CD4-positive, alpha-beta T cell treated with Interleukin-6 for 4 hours (primary cell): ENCODE measurements around the gene FERMT3.

ENCODE experiments used
- DNase-seq: peaks from one replicate; pipeline ENCODE4 v3.0.0-alpha.2; 2020; ENCODE audit warnings: mixed read lengths

Gene FERMT3

DNA sequence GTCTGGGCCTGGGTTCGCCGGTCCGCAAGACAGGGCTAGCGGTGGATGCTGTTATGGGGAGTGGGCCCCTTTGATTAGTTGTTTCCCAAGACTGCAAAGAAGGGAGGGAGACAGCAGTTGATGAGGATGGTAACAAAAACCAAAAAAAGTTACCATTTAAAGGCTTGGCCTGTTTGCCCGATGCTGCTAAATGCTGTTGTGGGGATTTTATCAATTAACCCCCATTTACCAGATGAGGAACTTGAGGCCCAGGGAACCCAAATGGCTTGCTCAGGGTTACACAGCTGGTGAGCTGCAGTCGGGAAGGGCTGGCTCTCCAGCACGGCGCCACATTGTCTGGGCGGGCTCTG lies 16.1 kb downstream of the FERMT3 start:
- no peak for DNase-seq

DNA sequence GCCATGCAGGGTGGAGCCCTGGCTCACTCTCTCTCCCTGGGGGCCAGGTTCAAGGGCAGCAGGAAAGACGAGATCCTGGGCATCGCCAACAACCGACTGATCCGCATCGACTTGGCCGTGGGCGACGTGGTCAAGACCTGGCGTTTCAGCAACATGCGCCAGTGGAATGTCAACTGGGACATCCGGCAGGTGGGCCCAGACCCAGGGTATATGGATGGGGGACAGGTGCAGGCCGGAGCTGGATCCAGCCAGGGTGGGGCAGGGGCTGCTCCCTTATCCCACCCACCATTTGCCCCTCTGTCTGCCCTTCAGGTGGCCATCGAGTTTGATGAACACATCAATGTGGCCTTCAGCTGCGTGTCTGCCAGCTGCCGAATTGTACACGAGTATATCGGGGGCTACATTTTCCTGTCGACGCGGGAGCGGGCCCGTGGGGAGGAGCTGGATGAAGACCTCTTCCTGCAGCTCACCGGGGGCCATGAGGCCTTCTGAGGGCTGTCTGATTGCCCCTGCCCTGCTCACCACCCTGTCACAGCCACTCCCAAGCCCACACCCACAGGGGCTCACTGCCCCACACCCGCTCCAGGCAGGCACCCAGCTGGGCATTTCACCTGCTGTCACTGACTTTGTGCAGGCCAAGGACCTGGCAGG lies 16.6 kb downstream of the FERMT3 start:
- no peak for DNase-seq

DNA sequence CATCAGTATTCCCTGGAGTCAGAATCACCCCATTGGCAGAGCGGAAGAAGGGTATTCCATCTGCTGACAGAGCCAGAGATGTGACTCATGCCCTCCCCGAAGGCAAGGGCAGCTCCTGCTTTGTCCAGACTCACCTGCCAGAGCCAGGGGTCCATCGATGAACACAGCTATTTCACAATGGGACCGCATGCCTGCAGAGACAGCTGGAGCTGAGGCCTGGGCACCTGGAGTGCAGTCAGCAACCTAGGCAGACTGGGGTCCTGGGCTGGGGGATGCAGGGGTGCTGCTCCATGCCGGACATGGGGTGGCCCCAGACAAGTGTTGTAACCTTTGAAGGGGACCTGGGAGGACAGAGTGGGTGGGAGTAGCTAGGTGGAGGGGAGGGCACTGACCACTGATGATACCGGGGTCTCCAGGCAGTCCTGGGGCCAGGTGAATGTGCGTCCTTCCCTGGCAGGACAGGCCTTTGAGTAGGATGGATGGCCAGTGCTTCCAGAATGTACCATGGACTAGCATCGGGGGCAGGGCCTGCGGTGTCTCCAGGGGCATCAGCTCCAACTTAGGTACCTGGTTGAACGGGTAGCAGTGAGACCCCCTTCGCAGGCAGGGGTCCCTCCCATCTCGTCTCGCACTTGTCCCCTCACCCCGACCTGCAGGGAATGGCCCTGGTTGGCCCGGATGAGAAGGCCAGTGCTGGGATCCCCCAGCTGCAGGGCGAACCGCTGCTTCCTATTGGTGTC lies 17.8 kb downstream of the FERMT3 start:
- DNase-seq, result no peak

DNA sequence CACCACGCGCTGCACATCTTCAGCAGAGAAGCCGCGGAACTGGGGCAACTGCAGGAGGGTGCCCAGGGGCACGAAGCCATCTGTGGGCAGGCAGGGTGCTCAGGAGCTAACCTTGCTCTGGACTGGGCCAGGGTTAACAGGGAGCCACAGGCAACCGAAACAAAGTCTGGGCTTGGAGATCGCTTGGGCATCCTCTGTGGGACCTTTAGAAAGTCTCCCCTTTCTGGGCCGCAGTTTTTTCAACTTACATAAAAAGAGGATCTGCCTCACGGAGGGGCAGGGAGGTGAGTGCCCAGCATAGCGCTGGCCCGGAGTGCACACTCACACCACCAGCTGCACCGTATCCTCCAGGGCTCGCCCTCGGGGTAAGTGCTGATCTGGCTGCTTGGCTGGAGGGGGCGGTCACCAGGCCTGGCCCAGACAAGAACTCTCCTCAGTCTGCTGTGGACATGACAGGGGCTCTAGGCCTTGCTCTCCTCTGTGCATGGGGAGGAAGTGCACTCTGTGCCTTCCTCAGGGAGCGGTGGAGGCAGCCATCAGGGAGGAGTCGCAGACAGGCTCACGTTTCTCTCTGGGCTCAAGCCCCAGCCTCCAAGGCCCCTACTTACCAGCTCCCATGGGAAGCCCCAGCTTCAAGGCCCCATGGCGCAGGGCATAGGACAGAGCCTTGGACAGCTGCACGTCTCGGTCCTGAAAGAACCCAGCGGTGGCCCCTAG lies 18.5 kb downstream of the FERMT3 start:
- no peak for DNase-seq

- DNase-seq, result peak; percentile 95
Measured at GRCh38 chr11:64225608-64226506, 19.3 kb downstream of the FERMT3 start, which contains the start of the genes NUDT22 and TRPT1. Gene NUDT22 (plus strand): TSS chr11:64226274. CDS start chr11:64226653, 379 bp downstream. Gene TRPT1 (minus strand): TSS chr11:64226186. CDS start chr11:64225860, 326 bp downstream.

- DNase-seq, result peak; percentile 71
Measured at GRCh38 chr11:64226507-64227051, 20.1 kb downstream of the FERMT3 start.

DNA sequence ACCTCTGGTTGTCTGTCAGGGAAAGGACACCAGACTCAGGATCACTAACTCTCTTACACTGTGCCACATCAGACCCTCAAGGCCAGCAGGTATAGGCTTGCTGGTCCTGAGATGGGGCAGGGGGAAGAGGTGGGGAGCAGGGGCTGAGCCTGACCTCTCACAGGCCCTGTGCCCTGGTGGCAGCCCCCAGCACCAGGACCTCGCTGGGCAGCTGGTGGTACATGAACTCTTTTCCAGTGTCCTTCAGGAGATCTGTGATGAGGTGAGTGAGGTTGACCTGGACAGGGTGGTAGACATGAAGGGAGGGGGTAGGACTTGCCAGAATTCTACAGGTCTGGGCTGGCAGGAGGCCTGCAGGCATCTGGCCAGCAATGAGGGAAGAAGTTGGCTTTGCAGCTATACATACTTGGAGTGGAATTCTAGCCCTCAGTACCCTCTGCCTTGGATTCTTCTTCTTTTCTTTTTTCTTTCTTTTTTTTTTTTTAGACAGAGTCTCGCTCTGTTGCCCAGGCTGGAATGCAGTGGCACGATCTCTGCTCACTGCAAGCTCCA lies 21.0 kb downstream of the FERMT3 start:
- no peak for DNase-seq

DNA sequence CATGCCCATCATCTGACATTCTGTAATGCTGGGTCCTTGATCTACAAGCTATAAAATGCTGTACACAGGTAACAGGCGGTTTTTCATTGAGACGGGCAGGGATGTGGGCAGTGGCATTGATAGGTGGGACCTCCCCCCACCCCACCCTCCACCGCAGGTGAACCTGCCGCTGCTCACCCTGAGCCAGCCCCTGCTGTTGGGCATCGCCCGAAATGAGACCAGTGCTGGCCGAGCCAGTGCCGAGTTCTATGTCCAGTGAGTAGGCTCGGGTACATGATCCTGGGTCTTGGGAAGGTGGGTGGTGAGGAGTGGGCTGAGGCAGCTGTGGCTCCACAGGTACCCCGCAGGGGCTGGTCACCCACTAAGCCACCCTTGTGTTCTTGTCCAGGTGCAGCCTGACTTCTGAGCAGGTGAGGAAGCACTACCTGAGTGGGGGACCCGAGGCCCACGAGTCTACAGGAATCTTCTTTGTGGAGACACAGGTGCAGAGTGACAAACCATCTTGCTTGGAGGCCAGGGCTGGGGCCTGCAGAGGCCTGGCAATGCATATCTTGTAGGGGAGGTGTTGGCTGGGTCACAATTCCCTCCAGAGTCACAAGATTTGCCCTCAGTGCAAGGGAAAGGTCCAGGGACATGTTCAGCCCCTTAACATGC lies 22.7 kb downstream of the FERMT3 start:
- no peak for DNase-seq

- DNase-seq, result no peak
Measured at GRCh38 chr11:64229744-64230170, 23.2 kb downstream of the FERMT3 start.

GRCh38 chr11:64230171-64230984 lies 23.9 kb downstream of the FERMT3 start, which contains the start of gene DNAJC4:
Gene DNAJC4 (plus strand): TSS chr11:64230548. CDS start chr11:64230855, 307 bp downstream.
- peak; percentile 94 for DNase-seq

DNA sequence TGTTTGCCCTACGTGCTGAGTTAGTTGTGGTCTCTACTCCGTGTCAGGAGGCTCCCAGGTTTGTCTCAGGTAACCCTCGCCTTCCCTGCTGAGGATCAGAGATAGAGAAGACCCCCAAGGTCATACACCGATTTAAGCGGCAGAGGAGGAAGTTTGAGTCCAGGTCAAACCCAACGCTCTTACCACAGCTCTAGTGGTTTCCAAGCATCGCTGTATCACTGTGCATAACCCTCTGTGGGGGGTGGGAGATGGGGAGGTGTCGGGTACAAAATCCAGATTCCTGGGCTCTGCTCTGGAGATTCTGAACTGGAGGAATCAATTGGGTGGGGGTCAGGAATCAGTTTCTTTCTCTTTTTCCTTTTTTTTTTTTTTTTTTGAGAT lies 24.5 kb downstream of the FERMT3 start:
- no peak for DNase-seq

- DNase-seq, result no peak
Measured at GRCh38 chr11:64231546-64231945, 25.0 kb downstream of the FERMT3 start.

- no peak for DNase-seq
Measured at GRCh38 chr11:64232182-64232966, 25.9 kb downstream of the FERMT3 start.

- no peak for DNase-seq
Measured at GRCh38 chr11:64232967-64233315, 26.4 kb downstream of the FERMT3 start.

DNA sequence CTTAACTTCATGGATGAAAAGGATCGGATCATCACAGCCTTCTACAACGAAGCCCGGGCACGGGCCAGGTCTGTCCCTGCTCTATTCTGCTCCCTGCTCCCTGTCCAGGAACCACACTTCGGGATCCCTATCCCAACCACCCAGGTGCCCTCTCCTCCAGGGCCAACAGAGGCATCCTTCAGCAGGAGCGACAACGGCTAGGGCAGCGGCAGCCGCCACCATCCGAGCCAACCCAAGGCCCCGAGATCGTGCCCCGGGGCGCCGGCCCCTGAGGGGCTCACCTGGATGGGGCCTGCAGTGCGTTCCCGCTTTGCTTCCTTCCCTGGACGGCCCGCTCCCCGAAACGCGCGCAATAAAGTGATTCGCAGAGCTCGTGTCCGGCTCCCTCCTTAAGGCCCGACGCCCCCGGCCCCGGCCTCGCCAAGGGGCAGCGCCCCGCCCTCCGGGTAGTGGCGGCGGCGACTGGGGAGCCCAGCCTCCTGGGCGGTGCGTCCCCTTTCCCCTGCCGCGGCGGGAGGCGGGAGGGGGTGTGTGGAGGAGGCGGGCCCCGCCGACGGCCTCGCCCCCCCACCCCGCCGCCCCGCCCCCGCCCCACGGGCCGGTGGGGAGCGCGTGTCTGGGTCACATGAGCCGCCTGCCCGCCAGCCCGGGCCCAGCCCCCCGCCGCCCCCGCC lies 27.5 kb downstream of the FERMT3 start, which contains the start of gene VEGFB:
TSS of gene VEGFB (plus strand) at position 672 of the 674 bp plus-strand sequence. CDS start 250 bp downstream, outside the sequence.
- peak; percentile 85 for DNase-seq

- DNase-seq, result peak; percentile 70
Measured at GRCh38 chr11:64234647-64235379, 28.3 kb downstream of the FERMT3 start.

DNA sequence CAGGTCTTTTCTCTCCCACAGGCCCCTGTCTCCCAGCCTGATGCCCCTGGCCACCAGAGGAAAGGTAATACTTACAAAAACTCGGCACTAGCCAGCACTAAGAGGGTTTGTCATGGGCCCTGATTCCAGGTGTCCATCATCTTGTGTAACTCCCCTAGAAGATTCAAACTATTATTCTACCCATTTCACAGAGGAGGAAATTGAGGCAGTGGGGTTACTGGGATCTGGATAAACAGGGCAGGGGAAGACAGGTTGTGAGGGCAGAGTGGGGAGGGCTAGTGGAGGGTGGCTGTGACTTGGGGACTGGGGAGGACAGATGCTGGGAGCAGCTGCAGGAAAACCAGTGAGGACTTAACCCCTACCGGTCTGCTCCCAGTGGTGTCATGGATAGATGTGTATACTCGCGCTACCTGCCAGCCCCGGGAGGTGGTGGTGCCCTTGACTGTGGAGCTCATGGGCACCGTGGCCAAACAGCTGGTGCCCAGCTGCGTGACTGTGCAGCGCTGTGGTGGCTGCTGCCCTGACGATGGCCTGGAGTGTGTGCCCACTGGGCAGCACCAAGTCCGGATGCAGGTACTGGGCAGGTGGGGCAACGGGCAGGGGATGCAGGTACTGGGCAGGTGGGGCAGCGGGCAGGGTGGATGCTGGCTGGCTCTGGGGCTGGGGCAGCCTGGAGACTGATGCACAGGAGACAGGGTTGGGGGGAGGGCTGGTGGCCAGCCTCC lies 29.1 kb downstream of the FERMT3 start:
- DNase-seq, result no peak
